Astrocyte (in vitro differentiated cells and primary cell): ENCODE data around the gene ARHGAP21. TPM values are rescaled to one million over a fixed set of nuclear protein-coding genes. Genes with fewer than 3 reads are reported as not detected.
"Not testable (repeated sequence)": the region's sequence is repeated elsewhere in the genome, so short reads cannot be mapped to it uniquely, and the experiment has no call there.

Experiments
- DNase-seq: peaks from one replicate; pipeline ENCODE4 v3.0.0-alpha.2; 2010; ENCODE audit warnings: low read depth
- FAIRE-seq: peaks from 2 replicates; lab custom pipeline; 2011; peaks lifted over from hg19 to GRCh38; lab: Jason Lieb, UNC
- H2AFZ ChIP-seq: 2 replicates; pipeline ENCODE4 v1.6.0; 2012; ENCODE audit warnings: low read depth, low read length, inconsistent platforms
- H3K27ac ChIP-seq: 2 replicates; pipeline ENCODE4 v1.5.1; 2011; ENCODE audit warnings: low read depth, low read length, inconsistent platforms
- H3K27me3 ChIP-seq: 2 replicates; pipeline ENCODE4 v1.6.0; 2011; ENCODE audit warnings: low read length, inconsistent platforms; ENCODE audit not compliant: insufficient read depth
- H3K36me3 ChIP-seq: 2 replicates; pipeline ENCODE4 v1.5.1; 2011; ENCODE audit warnings: low read length, inconsistent platforms; ENCODE audit not compliant: insufficient read depth
- H3K4me1 ChIP-seq: 2 replicates; pipeline ENCODE4 v1.5.1; 2011; ENCODE audit warnings: low read length, inconsistent platforms; ENCODE audit not compliant: insufficient read depth
- H3K4me2 ChIP-seq: 2 replicates; pipeline ENCODE4 v1.6.0; 2012; ENCODE audit warnings: low read length, inconsistent platforms
- H3K4me3 ChIP-seq: 2 replicates; pipeline ENCODE4 v1.5.1; 2011; ENCODE audit warnings: low read depth, mild to moderate bottlenecking, low read length, inconsistent platforms; ENCODE audit not compliant: insufficient read depth
- H3K79me2 ChIP-seq: 2 replicates; pipeline ENCODE4 v1.6.0; 2012; ENCODE audit warnings: mild to moderate bottlenecking, low read length, inconsistent platforms; ENCODE audit not compliant: insufficient read depth
- H3K9ac ChIP-seq: 2 replicates; pipeline ENCODE4 v1.6.0; 2012; ENCODE audit warnings: mild to moderate bottlenecking, low read length, inconsistent platforms
- H3K9me3 ChIP-seq: 2 replicates; pipeline ENCODE4 v1.5.1; 2012; ENCODE audit warnings: low read depth, mild to moderate bottlenecking, low read length, inconsistent platforms; ENCODE audit not compliant: insufficient read depth
- H4K20me1 ChIP-seq: 2 replicates; pipeline ENCODE4 v1.6.0; 2012; ENCODE audit warnings: low read length, inconsistent platforms; ENCODE audit not compliant: insufficient read depth
- H3K27ac Mint-ChIP-seq: one replicate; pipeline ENCODE4 v1.8.0; 2021; ENCODE audit warnings: mild to moderate bottlenecking, mixed read lengths; ENCODE audit not compliant: unreplicated experiment
- H3K27me3 Mint-ChIP-seq: one replicate; pipeline ENCODE4 v1.8.0; 2021; ENCODE audit warnings: low read depth, mixed read lengths; ENCODE audit not compliant: unreplicated experiment
- H3K36me3 Mint-ChIP-seq: one replicate; pipeline ENCODE4 v1.8.0; 2021; ENCODE audit warnings: low read depth, mixed read lengths; ENCODE audit not compliant: unreplicated experiment
- H3K4me1 Mint-ChIP-seq: one replicate; pipeline ENCODE4 v1.8.0; 2021; ENCODE audit warnings: low read depth, mixed read lengths; ENCODE audit not compliant: unreplicated experiment
- H3K4me3 Mint-ChIP-seq: one replicate; pipeline ENCODE4 v1.8.0; 2021; ENCODE audit warnings: mild to moderate bottlenecking, moderate library complexity, mixed read lengths; ENCODE audit not compliant: unreplicated experiment
- H3K9me3 Mint-ChIP-seq: one replicate; pipeline ENCODE4 v1.8.0; 2021; ENCODE audit warnings: mild to moderate bottlenecking, mixed read lengths; ENCODE audit not compliant: unreplicated experiment
- EZH2 ChIP-seq: IDR thresholded peaks from 2 replicates; pipeline ENCODE4 v1.6.1; 2012; ENCODE audit warnings: mild to moderate bottlenecking, low read length, inconsistent platforms; ENCODE audit not compliant: insufficient read depth
- total RNA-seq: library from RNA; stranded (reverse); gene quantifications from 2 replicates; pipeline ENCODE4 v1.2.1, GENCODE V29; 2021
- TF ChIP-seq, protein P1 (sequence below): IDR thresholded peaks from 2 replicates; pipeline ENCODE4 v1.5.1; 2011; ENCODE audit warnings: low read depth, mild to moderate bottlenecking, inconsistent platforms, low read length, moderate library complexity; ENCODE audit not compliant: insufficient read depth

The ARHGAP21 gene
- total RNA-seq, 1 donor from 2014 or later = 107 TPM

DNA sequence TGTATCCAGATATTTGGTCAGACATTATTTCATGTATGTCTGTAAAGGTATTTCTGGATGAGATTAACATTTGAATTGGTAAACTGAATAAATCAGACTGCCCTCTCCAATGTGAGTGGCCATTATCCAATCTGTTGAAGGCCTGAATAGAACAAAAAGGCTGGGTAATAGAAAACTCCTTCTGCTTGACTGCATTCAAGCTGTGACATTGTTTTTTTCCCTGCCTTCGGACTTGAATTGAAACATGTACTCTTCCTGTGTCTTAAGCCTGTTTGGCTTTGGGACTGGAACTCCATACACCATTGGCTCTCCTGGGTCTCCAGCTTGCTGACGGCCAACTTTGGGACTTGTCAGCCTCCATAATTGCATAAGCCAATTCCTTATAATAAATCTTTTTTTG is 36.0 kb upstream of the ARHGAP21 start:
- H3K27me3 ChIP-seq = no peaks in the 10 kb centered on the region
- H3K27ac Mint-ChIP-seq = no peak overlapping the region
- H3K79me2 ChIP-seq = no peaks in the 10 kb centered on the region
- no peaks in the 10 kb centered on the region for H3K36me3 Mint-ChIP-seq
- TF ChIP-seq, protein P1, sequence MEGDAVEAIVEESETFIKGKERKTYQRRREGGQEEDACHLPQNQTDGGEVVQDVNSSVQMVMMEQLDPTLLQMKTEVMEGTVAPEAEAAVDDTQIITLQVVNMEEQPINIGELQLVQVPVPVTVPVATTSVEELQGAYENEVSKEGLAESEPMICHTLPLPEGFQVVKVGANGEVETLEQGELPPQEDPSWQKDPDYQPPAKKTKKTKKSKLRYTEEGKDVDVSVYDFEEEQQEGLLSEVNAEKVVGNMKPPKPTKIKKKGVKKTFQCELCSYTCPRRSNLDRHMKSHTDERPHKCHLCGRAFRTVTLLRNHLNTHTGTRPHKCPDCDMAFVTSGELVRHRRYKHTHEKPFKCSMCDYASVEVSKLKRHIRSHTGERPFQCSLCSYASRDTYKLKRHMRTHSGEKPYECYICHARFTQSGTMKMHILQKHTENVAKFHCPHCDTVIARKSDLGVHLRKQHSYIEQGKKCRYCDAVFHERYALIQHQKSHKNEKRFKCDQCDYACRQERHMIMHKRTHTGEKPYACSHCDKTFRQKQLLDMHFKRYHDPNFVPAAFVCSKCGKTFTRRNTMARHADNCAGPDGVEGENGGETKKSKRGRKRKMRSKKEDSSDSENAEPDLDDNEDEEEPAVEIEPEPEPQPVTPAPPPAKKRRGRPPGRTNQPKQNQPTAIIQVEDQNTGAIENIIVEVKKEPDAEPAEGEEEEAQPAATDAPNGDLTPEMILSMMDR = no peak
- TF ChIP-seq EZH2 = no peak
- DNase-seq (no peak), FAIRE-seq (no peak)
- no peak overlapping the region for H3K4me2 ChIP-seq
- H2AFZ ChIP-seq = no peak overlapping the region
- no peak overlapping the region for H3K27ac ChIP-seq
- H3K4me3 Mint-ChIP-seq = no peak overlapping the region
- no peaks in the 10 kb centered on the region for H3K36me3 ChIP-seq
- peaks cover 8% of the 10 kb centered on the region for H3K4me1 ChIP-seq
- H3K4me1 Mint-ChIP-seq = peaks cover 15% of the 10 kb centered on the region
- no peak overlapping the region for H3K9ac ChIP-seq
- no peak overlapping the region for H3K4me3 ChIP-seq
- no peaks in the 10 kb centered on the region for H3K27me3 Mint-ChIP-seq
- peaks cover 2% of the 10 kb centered on the region for H3K9me3 Mint-ChIP-seq
- H3K9me3 ChIP-seq = no peaks in the 10 kb centered on the region
- H4K20me1 ChIP-seq = no peaks in the 10 kb centered on the region

DNA sequence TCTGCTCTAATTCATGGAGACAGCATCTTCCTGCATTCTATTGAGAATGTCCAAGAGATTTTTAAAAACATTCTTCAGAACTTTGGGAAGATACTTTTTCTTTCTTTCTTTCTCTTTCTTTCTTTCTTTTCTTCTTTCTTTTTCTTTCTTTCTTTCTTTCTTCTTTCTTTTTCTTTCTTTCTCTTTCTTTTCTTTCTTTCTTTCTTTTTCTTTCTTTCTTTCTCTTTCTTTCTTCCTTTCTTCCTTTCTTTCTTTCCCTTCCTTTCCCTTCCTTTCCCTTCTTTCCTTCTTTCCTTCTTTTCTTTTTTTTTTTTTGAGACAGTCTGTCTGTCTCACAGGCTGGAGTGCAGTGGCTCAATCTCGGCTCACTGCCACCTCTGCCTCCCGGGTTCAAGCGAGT is 34.6 kb upstream of the ARHGAP21 start:
- peaks cover 15% of the 10 kb centered on the region for H3K4me1 Mint-ChIP-seq
- not testable (repeated sequence) for H3K27me3 Mint-ChIP-seq, H3K4me3 Mint-ChIP-seq, DNase-seq, H3K4me3 ChIP-seq, H4K20me1 ChIP-seq, H3K79me2 ChIP-seq, H3K9ac ChIP-seq, H3K4me1 ChIP-seq, H3K27ac ChIP-seq, H3K27ac Mint-ChIP-seq, H2AFZ ChIP-seq, H3K9me3 ChIP-seq, H3K27me3 ChIP-seq, FAIRE-seq, H3K4me2 ChIP-seq, H3K9me3 Mint-ChIP-seq, H3K36me3 ChIP-seq, H3K36me3 Mint-ChIP-seq

DNA sequence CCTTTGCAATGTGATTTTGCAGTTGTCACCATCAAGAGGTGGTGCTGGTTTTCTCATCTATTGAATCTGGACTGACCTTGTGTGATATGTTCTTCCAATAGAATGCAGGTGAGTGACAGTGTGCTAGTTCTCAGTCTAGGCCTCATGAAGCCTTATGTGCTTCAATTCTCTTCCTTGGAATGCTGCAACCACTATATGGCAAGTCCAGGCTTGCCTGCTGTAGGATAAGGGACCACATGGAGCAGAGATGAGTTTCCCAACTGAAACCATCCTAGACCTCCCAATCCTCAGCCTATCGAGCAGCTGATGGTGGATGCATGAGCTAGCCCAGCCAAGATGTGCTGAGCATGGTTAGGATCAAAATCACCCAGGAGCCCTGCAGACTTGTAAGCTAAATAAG is 32.6 kb upstream of the ARHGAP21 start:
- H3K4me1 Mint-ChIP-seq = peaks cover 4% of the 10 kb centered on the region
- DNase-seq = no peak
- no peak overlapping the region for H3K27ac Mint-ChIP-seq
- H3K27me3 Mint-ChIP-seq = no peaks in the 10 kb centered on the region
- no peak overlapping the region for H3K4me3 Mint-ChIP-seq
- H3K4me1 ChIP-seq = no peaks in the 10 kb centered on the region
- H3K4me3 ChIP-seq = no peak overlapping the region
- H2AFZ ChIP-seq = no peak overlapping the region
- H3K27ac ChIP-seq = no peak overlapping the region
- H3K36me3 ChIP-seq = no peaks in the 10 kb centered on the region
- no peak for TF ChIP-seq EZH2
- TF ChIP-seq, protein P1 = no peak
- no peaks in the 10 kb centered on the region for H3K9me3 Mint-ChIP-seq
- H3K27me3 ChIP-seq = no peaks in the 10 kb centered on the region
- H4K20me1 ChIP-seq = no peaks in the 10 kb centered on the region
- FAIRE-seq = no peak
- no peak overlapping the region for H3K4me2 ChIP-seq
- no peak overlapping the region for H3K9ac ChIP-seq
- no peaks in the 10 kb centered on the region for H3K9me3 ChIP-seq
- H3K36me3 Mint-ChIP-seq = no peaks in the 10 kb centered on the region
- no peaks in the 10 kb centered on the region for H3K79me2 ChIP-seq
